GDM1 (cell line): ENCODE data around the gene AMY1C.
"Not testable (repeated sequence)": the region's sequence is repeated elsewhere in the genome, so short reads cannot be mapped to it uniquely, and the experiment has no call there.

Source experiments
- DNase-seq: peaks from one replicate; lab custom pipeline; 2025; lab: John Stamatoyannopoulos, UW

Gene AMY1C

DNA sequence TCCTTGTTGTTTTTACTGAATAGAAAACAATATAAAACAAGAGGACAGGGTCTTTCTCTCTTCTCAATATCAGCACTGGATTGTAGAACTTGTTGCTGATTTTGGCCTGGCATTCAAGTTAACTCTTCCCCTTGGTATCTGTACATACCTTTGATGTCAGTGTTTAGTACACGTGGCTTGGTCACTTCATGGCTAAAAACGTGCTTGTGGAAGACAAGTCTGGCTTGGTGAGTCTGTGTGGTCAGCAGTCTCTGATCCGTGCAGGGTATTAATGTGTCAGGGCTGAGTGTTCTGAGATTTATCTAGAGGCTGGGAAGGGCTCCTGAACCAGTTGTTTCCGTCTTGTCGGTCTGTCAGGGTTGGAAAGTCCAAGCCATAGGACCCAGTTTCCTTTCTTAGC is at the start of gene AMY1C:
TSS of gene AMY1C (plus strand) at position 301 of the 400 bp plus-strand sequence. CDS start 572 bp downstream, outside the sequence.
- not testable (repeated sequence) for DNase-seq

DNA sequence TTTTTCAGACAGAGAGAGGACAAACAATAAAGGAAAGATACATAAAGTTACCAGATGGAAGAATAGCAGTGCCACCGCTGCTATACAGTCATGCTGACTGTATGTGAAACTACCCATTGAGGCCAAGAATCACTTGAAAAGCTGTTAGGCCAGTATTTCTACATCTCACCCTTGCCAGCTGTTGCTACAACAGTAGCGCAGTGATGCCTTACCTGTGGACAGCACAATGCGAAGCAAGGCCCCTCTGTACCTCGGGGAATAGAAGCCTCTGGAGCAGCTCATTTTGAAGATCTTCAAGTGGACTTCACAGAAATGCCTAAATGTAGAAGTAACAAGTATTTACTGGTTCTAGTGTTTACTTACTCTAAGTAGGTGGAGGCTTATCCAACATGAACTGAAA is 49.0 kb upstream of the AMY1C start:
- DNase-seq = not testable (repeated sequence)

DNA sequence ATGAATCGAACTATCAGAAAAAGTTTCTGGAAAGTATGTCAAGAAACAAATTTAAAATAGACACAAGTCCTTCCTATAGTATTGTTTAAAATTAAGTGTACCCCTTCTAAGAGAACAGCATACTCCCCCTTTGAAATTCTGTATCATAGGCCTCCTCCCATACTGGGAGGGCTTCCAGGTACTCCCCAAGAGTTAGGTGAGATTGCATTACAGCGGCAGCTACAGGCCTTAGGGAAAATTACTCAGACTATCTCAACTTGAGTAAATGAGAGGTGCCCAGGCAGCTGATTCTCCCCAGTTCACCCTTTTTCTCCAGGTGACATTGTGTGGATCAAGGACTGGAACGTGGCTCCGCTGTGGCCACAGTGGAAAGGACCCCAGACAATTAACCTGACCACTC is 48.4 kb upstream of the AMY1C start:
- DNase-seq = not testable (repeated sequence)

DNA sequence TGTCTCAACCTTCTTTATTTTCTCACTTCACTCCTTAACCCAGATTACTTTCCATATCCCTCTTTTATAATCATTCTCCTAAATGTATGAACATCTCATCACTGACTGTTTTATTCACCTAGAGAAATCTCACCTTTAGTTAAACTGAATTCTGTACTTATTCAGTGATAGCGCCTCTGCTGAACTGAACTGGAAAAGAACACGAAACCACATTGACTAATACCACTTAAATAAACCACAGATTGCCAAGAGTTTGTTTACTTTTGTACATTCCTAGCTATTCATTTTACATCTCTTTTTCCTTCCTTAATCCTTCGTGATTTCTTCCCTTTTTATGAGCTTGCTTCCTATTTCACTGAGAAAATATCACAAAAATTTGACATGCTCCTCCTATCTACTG is 42.0 kb upstream of the AMY1C start:
- DNase-seq = not testable (repeated sequence)

DNA sequence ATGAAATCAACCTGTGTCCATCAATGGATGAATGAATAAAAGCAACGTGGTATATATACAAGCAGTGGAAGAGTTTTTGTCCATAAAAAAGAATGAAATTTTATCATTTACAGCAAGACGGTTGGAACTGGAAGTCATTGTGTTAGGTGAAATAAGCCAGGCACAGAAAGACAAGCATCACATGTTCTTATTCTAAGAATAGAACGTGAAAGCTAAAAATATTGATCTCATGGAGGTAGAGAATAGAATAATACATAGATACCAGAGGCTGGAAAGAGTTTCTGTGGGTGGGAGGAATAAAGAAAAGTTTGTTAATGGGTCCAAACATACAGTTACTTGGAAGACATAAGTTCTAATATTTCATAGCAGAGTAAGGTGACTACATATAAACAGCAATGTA is 39.3 kb upstream of the AMY1C start:
- DNase-seq = not testable (repeated sequence)

DNA sequence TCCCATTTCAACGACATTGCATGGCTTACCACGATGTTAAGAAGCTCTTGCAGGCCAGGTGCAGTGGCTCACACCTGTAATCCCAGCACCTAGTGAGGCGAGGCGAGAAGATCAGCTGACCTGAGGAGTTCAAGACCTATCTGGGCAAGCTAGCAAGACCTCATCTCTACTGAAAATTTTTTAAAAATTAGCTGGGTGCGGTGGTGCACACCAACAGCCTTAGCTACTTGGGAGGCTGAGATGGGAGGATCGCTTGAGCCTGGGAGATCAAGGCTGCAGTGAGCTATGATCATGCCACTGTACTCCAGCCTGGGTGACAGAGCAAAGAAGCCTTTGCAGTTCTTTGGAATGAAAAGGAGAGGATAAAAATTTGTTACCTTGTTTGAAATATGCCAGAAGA is 32.3 kb upstream of the AMY1C start:
- not testable (repeated sequence) for DNase-seq

DNA sequence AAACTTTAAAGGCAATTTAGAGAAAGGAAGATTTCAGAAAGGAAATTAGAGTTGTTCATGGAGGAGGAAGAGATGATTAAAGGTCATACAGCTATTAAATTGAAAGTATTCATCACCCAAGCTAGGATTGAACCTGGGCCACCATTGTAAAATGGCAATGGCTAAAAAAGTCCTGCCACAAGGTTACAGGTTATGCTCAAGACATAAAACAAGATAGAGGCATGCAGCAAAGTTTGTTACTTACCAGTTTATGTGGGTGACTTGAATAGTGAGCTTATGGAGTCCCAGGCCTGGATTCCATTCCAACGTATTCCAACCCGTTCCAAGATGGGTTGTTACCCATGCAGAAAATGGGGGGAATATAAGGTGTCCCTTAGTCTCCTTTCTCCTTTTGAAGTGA is 28.2 kb upstream of the AMY1C start:
- not testable (repeated sequence) for DNase-seq

DNA sequence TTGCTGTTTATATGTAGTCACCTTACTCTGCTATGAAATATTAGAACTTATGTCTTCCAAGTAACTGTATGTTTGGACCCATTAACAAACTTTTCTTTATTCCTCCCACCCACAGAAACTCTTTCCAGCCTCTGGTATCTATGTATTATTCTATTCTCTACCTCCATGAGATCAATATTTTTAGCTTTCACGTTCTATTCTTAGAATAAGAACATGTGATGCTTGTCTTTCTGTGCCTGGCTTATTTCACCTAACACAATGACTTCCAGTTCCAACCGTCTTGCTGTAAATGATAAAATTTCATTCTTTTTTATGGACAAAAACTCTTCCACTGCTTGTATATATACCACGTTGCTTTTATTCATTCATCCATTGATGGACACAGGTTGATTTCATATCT is 14.4 kb upstream of the AMY1C start:
- DNase-seq = not testable (repeated sequence)

DNA sequence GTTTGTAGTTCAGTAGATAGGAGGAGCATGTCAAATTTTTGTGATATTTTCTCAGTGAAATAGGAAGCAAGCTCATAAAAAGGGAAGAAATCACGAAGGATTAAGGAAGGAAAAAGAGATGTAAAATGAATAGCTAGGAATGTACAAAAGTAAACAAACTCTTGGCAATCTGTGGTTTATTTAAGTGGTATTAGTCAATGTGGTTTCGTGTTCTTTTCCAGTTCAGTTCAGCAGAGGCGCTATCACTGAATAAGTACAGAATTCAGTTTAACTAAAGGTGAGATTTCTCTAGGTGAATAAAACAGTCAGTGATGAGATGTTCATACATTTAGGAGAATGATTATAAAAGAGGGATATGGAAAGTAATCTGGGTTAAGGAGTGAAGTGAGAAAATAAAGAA is 11.7 kb upstream of the AMY1C start:
- not testable (repeated sequence) for DNase-seq

DNA sequence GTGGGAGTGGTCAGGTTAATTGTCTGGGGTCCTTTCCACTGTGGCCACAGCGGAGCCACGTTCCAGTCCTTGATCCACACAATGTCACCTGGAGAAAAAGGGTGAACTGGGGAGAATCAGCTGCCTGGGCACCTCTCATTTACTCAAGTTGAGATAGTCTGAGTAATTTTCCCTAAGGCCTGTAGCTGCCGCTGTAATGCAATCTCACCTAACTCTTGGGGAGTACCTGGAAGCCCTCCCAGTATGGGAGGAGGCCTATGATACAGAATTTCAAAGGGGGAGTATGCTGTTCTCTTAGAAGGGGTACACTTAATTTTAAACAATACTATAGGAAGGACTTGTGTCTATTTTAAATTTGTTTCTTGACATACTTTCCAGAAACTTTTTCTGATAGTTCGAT is 5.2 kb upstream of the AMY1C start:
- not testable (repeated sequence) for DNase-seq

DNA sequence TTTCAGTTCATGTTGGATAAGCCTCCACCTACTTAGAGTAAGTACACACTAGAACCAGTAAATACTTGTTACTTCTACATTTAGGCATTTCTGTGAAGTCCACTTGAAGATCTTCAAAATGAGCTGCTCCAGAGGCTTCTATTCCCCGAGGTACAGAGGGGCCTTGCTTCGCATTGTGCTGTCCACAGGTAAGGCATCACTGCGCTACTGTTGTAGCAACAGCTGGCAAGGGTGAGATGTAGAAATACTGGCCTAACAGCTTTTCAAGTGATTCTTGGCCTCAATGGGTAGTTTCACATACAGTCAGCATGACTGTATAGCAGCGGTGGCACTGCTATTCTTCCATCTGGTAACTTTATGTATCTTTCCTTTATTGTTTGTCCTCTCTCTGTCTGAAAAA is 4.7 kb upstream of the AMY1C start:
- DNase-seq = not testable (repeated sequence)

DNA sequence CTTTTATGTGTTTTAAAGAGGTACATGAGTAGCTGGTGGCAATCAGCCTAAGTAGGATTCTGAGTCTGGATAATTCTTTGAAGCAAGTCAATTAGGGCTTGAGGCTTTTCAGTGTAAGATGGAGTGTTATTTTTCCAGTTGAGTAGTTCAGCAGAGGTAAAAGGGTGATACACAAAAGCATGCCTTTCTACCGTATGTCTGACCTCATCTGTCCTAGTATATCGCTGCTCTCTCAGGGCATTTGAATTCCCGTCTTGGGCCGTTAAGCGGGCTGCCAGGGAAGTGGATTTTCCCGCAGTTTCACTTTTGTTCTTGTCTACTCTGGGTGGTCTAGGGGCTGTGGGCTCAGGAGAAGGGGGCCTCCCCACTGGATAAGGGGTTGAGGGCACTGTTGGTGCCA is 1.4 kb upstream of the AMY1C start:
- not testable (repeated sequence) for DNase-seq

DNA sequence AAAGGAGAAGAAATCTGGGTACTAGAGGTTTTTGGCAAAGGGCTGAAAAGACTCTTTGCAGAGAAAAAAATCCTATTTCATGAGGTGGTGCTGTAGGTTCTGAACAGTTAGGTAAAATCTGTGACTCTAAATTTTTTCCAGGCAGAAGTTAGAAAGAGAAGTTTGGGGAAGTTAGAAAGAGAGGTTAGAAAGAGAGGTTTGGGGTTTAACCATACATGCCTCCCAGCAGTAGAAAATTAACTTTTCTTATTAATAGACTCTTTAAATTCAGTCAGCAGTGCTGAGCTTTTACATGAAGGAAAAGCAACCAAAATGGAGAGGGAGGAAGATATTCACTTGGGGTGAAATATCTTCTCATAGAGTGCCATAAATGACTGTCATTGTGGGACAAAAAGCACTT is 12.2 kb downstream of the AMY1C start:
- DNase-seq = no peak

DNA sequence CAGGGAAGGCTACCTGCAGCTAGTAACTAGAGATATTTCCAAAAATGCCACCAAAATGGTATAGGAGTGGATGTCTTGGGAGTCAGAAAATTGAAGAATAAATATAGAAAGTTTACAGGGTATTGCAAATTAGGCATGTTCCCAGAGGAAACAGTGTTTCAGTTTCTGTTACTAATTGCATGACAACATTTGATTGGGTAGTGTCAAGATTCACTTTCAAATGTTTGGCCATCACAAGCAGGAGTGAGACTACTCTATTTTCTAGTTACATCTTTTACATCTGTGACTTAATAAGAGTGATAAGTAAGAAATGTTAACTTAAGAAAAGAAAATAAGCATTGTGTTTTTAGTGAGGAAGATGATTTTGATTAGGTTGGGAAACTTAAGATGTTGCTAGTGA is 30.2 kb downstream of the AMY1C start:
- no peak for DNase-seq

DNA sequence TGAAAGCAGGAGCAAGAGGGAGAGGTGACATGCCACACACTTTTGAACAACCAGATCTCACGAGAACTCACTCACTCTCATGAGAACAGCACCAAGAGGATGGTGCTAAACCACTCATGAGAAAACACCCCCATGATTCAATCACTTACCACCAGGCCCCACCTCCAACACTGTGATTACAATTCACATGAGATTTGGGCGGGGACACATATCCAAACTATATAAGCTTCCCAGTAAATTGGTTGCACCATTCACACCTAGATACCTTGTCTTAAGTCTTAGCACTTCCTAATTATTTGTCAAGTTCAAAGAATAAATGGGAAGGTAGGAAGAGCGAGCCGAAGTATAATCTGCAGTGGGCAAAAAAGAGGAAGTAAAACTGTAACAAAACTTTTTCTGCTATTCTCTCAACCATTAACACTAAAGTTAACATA is 34.3 kb downstream of the AMY1C start:
- no peak for DNase-seq

DNA sequence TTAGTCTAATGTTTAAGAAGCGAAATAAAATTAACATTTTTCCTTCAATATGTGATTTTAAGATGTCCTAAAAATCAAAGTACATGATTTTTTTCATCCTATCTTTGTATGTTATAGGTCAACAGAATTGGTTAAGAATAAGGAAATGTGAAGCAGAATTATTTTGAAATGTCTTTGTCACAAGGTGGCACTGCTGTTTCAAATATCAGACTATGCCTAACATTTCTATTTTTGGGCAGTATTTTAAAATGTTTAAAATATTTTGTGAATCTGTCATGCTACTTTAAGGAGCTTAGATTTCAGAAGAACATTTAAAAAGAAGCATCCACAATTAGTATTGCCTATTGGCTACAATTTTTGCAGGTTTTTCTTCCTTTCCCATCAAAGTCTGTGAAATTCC is 38.7 kb downstream of the AMY1C start:
- DNase-seq = no peak

DNA sequence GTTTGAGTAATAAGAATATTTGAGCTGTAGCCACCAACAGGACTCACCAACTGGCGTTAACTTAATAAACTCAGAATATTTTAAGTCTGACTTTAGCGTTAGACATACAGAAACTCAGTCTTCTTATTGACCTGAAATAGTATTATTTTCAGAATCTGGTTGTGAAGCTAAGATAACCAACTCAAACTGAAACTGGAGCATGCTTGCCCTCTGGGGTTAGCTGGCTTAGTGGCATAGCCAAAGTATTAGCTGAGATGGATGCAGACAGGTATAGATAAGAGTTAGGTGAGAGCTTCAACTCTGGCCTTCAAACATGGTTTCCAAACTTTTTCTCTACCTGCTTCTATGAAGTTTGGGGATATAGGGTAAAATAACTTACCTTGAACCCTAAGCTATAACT is 40.5 kb downstream of the AMY1C start:
- DNase-seq = no peak
